ENCODE measurements around the gene BCL2.

BCL2 gene

GRCh38 chr18:63290166-63290820 is 29.3 kb downstream of the BCL2 start:
- H4K20me1 ChIP-seq (ENCODE audit: insufficient read depth, low read length), result peaks cover 75% of the 10 kb centered on the region
- H2AFZ ChIP-seq (ENCODE audit: low read depth, low read length), result no peak overlapping the region
- H3K4me2 ChIP-seq (ENCODE audit: insufficient read depth, low read length), result no peak overlapping the region
- no peak for DNase-seq
- no peaks in the 10 kb centered on the region for H3K27me3 ChIP-seq (ENCODE audit: insufficient read depth, low read length, poor library complexity)
- ATAC-seq (ENCODE audit: insufficient read depth, low read depth), result no peak
- peaks cover 77% of the 10 kb centered on the region for H3K36me3 ChIP-seq (ENCODE audit: insufficient read depth, low read length)
- no peak overlapping the region for H3K27ac ChIP-seq (ENCODE audit: low read length)
- no peaks in the 10 kb centered on the region for H3K9me3 ChIP-seq (ENCODE audit: insufficient read depth, low read length, severe bottlenecking)
- peaks cover 3% of the 10 kb centered on the region; the same call in 1 of the 2 replicates for H3K4me1 ChIP-seq (ENCODE audit: insufficient read depth, low read length)
- no peak overlapping the region for H3K9ac ChIP-seq (ENCODE audit: low read depth, low read length)
- no peak for TF ChIP-seq CTCF (IDR thresholded peaks at IDR 0.05; ENCODE audit: borderline replicate concordance, extremely low read depth, low read length, poor library complexity, severe bottlenecking)
- no peak for TF ChIP-seq EZH2 (IDR thresholded peaks at IDR 0.05; ENCODE audit: borderline replicate concordance, low read depth, low read length, severe bottlenecking)
- peaks cover 96% of the 10 kb centered on the region for H3K79me2 ChIP-seq (ENCODE audit: insufficient read depth, low read length)
- no peak overlapping the region for H3K4me3 ChIP-seq (ENCODE audit: low read depth in 1 of 2, low read length in 2 of 2)

DNA sequence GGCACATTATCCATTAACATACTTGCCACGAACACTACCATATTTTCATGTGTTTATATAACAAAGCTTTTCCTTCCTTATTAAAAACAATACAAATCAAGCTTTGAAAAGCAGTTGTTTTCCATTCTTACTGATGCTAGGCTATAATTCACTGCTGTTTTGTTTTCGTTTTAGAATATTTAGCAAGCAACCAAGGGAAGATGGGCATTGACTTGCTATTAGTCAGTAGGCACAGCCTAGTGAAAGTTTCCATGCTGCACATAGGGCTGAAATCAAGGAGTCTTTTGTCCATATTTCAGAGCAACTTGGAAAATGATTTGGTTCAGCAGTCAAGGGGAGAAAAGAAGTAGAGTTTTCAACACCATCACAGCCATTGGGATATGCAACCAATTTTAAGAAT is 31.3 kb downstream of the BCL2 start:
- H3K4me1 ChIP-seq (ENCODE audit: insufficient read depth, low read length), result peaks cover 3% of the 10 kb centered on the region; the same call in 1 of the 2 replicates
- H3K4me2 ChIP-seq (ENCODE audit: insufficient read depth, low read length), result no peak overlapping the region
- H4K20me1 ChIP-seq (ENCODE audit: insufficient read depth, low read length), result peaks cover 87% of the 10 kb centered on the region
- H3K4me3 ChIP-seq (ENCODE audit: low read depth in 1 of 2, low read length in 2 of 2), result no peak overlapping the region
- H3K9ac ChIP-seq (ENCODE audit: low read depth, low read length), result no peak overlapping the region
- peaks cover 79% of the 10 kb centered on the region for H3K36me3 ChIP-seq (ENCODE audit: insufficient read depth, low read length)
- peaks cover 100% of the 10 kb centered on the region for H3K79me2 ChIP-seq (ENCODE audit: insufficient read depth, low read length)
- H3K27me3 ChIP-seq (ENCODE audit: insufficient read depth, low read length, poor library complexity), result no peaks in the 10 kb centered on the region
- ATAC-seq (ENCODE audit: insufficient read depth, low read depth), result no peak
- H3K9me3 ChIP-seq (ENCODE audit: insufficient read depth, low read length, severe bottlenecking), result no peaks in the 10 kb centered on the region
- no peak overlapping the region for H2AFZ ChIP-seq (ENCODE audit: low read depth, low read length)
- H3K27ac ChIP-seq (ENCODE audit: low read length), result no peak overlapping the region
- TF ChIP-seq EZH2 (IDR thresholded peaks at IDR 0.05; ENCODE audit: borderline replicate concordance, low read depth, low read length, severe bottlenecking) (no peak), CTCF (IDR thresholded peaks at IDR 0.05; ENCODE audit: borderline replicate concordance, extremely low read depth, low read length, poor library complexity, severe bottlenecking) (no peak)
- DNase-seq, result no peak

DNA sequence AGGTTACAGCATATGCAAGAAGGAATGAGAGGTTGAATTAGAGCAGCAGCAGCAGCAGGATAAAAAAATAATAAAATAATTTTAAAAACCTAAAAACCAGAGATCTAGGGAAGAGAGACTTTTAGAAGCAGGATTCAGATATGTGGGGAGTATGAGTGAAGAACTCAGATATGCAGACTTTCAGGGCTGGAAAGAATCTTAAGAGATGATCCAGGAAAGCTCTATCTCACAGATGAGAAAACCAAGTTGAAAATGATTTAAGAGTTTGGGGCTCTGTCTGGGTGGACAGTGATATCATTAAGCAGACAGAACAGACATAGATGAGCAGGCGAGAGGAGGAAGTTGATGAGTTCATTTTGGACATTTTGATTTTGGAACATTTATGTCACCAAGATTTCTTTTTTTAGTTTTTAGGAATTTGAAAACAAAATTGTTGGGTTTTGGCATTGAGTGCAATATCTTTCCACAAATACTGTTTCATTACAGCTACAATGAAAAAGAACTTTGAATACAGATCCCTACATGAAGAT is 31.8 kb downstream of the BCL2 start:
- ATAC-seq (ENCODE audit: insufficient read depth, low read depth) (no peak), DNase-seq (no peak)
- peaks cover 74% of the 10 kb centered on the region for H3K36me3 ChIP-seq (ENCODE audit: insufficient read depth, low read length)
- peaks cover 81% of the 10 kb centered on the region for H4K20me1 ChIP-seq (ENCODE audit: insufficient read depth, low read length)
- H3K9me3 ChIP-seq (ENCODE audit: insufficient read depth, low read length, severe bottlenecking), result no peaks in the 10 kb centered on the region
- H3K4me2 ChIP-seq (ENCODE audit: insufficient read depth, low read length), result no peak overlapping the region
- no peak overlapping the region for H3K27ac ChIP-seq (ENCODE audit: low read length)
- H3K27me3 ChIP-seq (ENCODE audit: insufficient read depth, low read length, poor library complexity), result no peaks in the 10 kb centered on the region
- H3K79me2 ChIP-seq (ENCODE audit: insufficient read depth, low read length), result peaks cover 100% of the 10 kb centered on the region
- no peak overlapping the region for H3K9ac ChIP-seq (ENCODE audit: low read depth, low read length)
- H3K4me1 ChIP-seq (ENCODE audit: insufficient read depth, low read length), result peaks cover 3% of the 10 kb centered on the region; the same call in 1 of the 2 replicates
- no peak overlapping the region for H2AFZ ChIP-seq (ENCODE audit: low read depth, low read length)
- TF ChIP-seq CTCF (IDR thresholded peaks at IDR 0.05; ENCODE audit: borderline replicate concordance, extremely low read depth, low read length, poor library complexity, severe bottlenecking) (no peak), EZH2 (IDR thresholded peaks at IDR 0.05; ENCODE audit: borderline replicate concordance, low read depth, low read length, severe bottlenecking) (no peak)
- H3K4me3 ChIP-seq (ENCODE audit: low read depth in 1 of 2, low read length in 2 of 2), result no peak overlapping the region
